Measurements from ENCODE around the gene RNU6-9. TPM values are rescaled to one million over a fixed set of nuclear protein-coding genes. Genes with fewer than 3 reads are reported as not detected.
A peak's percentile ranks its signal among the peaks of the same experiment; 100 is the strongest.
"Not testable (repeated sequence)": the region's sequence is repeated elsewhere in the genome, so short reads cannot be mapped to it uniquely, and the experiment has no call there.

The RNU6-9 gene
- total RNA-seq, 1 experiment from 2014 or later: not detected

DNA sequence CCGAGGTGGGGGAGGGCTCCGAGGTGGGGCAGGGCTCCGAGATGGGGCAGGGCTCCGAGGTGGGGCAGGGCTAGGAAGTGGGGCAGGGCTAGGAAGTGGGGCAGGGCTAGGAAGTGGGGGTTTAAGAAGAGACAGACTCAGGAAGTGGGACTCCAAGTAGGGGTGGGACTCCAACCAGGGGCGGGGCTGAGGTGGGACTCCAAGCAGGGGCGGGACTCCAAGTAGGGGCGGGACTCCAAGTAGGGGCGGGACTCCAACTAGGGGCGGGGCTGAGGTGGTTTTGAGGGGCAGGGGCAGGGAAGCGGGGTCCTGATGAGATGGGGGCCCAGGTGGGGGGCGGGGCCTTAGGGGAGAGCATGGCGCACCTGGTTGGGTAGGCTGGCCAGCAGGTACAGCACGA, 20.2 kb upstream of the RNU6-9 start:
- peak; percentile 62 for DNase-seq (ENCODE audit: low read depth)
- in situ Hi-C loops (cut with HindIII; ENCODE audit: low pct_unique_long_range_greater_than_20kb, low sequenced_read_pairs): no loop called here

DNA sequence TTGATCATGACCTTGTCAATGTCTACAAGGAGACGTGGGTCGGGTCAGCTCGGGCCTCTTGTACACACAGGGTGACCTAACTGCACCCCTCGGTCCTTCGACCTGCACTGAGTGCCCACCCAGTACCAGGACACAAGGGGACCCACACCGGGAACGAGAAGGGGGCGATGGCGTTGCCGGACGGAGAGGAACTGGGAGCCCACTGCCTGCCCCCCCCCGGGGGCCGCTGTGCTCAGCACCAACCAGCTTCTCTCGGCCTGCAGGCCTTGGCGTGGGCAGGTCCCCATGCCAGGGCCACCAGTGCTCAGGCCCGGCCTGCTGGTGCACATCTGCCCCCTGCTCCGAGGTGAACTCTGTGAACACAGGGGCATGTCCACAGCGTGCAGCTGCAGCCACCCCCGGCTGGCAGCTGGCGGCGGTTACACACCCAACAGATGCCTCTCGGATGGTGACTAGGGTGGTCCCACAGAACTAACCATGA, 19.7 kb upstream of the RNU6-9 start:
- no peak for DNase-seq (ENCODE audit: low read depth)
- in situ Hi-C loops (cut with HindIII; ENCODE audit: low pct_unique_long_range_greater_than_20kb, low sequenced_read_pairs): no loop called here

DNA sequence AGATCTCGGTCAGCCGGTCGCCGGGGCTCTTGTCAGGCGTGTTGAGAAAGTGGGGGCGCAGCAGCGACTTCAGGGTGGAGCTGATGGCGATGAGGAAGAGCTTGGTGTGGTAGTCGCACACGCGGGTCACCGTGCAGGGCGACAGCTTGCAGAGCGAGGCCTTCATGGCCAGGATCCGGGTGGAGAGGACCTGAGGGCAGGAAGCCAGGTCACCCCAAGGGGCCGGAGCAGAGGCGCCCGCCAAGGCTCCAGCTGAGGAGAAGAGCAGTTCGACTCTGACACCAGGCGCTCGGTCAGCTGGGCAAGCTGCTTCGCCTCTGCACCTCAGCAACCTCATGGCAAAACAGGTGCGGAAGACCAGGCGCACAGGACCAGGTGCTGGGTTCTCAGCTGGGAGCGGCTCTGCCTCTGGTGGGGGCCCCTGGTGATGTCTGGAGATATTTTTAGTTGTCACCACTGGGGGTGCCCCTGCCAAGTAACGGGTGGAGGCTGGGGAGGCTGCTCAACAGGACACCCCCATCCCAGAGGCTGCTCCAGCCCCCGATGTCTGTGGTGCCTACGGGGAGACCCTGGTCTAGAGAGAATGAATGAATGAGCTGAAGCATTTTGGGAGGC, 17.9 kb upstream of the RNU6-9 start:
- no peak for DNase-seq (ENCODE audit: low read depth)
- in situ Hi-C loops (cut with HindIII; ENCODE audit: low pct_unique_long_range_greater_than_20kb, low sequenced_read_pairs): no loop called here

DNA sequence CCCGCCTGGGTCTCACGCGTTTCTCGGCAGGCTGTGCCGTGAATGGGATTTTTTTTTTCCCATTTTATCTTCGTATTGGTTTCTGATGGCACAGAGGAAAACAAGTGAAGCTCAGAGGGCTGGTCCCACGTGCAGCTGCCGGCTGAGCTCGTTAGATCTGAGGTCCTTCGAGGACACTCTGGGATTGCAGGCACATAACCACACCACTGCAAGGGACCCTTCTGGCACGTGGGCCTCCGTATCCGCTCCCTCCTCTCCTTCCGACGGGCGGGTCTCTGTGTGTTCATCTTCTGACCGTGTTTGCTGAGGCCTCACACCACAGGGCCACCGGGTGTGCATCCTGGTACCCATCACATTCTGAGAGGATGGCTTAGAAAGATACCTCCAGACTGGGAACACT, 17.2 kb upstream of the RNU6-9 start:
- in situ Hi-C loops (cut with HindIII; ENCODE audit: low pct_unique_long_range_greater_than_20kb, low sequenced_read_pairs): no loop called here
- no peak for DNase-seq (ENCODE audit: low read depth)

DNA sequence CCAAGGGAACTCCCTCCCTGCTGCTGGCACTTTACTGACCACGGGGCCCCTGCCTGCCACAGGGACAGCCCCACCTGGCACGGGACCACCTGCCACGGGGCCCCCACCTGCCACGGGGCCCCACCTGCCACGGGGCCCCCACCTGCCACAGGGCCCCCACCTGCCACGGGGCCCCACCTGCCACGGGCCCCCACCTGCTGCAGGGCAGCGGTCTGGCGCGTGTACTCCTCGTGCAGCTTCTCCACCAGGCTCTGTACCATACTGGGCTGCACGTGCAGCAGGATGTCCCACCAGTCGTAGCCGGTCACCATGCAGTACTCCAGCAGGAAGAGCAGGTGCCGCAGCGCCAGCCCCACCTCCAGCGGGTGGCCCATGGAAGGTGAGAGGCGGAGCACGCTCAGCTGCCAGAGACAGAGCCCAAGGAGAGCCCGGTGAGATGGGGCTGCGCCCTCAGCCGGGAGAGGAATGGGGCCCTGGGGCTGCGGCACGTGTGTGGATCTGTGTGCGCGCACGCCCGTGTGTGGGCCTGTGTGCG, 16.4 kb upstream of the RNU6-9 start:
- in situ Hi-C loops (cut with HindIII; ENCODE audit: low pct_unique_long_range_greater_than_20kb, low sequenced_read_pairs): no loop called here
- DNase-seq (ENCODE audit: low read depth): no peak

DNA sequence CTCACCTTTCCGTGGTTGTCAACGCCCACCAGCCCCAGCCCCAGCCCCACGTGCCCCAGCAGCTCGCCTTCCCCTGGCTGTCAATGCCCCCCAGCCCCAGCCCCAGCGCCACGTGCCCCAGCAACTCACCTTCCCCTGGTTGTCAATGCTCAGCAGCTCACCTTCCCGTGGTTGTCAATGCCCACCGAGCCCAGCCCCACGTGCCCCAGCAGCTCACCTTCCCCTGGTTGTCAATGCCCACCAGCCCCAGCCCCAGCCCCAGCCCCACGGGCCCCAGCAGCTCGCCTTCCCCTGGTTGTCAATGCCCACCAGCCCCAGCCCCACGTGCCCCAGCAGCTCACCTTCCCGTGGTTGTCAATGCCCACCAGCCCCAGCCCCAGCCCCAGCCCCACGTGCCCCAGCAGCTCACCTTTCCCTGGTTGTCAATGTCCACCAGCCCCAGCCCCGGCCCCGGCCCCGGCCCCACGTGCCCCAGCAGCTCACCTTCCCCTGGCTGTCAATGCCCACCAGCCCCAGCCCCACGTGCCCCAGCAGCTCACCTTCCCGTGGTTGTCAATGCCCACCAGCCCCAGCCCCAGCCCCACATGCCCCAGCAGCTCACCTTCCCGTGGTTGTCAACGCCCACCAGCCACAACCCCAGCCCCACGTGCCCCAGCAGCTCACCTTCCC, 15.2 kb upstream of the RNU6-9 start:
- DNase-seq (ENCODE audit: low read depth); in situ Hi-C loops (cut with HindIII; ENCODE audit: low pct_unique_long_range_greater_than_20kb, low sequenced_read_pairs): not testable (repeated sequence)

DNA sequence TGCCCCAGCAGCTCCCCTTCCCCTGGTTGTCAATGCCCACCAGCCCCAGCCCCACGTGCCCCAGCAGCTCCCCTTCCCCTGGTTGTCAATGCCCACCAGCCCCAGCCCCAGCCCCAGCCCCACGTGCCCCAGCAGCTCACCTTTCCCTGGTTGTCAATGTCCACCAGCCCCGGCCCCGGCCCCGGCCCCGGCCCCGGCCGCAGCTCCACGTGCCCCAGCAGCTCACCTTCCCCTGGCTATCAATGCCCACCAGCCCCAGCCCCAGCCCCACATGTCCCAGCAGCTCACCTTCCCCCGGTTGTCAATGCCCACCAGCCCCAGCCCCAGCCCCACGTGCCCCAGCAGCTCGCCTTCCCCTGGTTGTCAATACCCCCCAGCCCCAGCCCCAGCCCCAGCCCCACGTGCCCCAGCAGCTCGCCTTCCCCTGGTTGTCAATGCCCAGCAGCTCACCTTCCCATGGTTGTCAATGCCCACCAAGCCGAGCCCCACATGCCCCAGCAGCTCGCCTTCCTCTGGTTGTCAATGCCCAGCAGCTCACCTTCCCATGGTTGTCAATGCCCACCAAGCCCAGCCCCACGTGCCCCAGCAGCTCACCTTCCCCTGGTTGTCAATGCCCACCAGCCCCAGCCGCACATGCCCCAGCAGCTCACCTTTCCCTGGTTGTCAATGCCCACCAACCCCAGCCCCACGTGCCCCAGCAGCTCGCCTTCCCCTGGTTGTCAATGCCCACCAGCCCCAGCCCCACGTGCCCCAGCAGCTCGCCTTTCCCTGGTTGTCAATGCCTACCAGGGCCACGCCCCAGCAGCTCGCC, 14.3 kb upstream of the RNU6-9 start:
- DNase-seq (ENCODE audit: low read depth); in situ Hi-C loops (cut with HindIII; ENCODE audit: low pct_unique_long_range_greater_than_20kb, low sequenced_read_pairs): not testable (repeated sequence)

DNA sequence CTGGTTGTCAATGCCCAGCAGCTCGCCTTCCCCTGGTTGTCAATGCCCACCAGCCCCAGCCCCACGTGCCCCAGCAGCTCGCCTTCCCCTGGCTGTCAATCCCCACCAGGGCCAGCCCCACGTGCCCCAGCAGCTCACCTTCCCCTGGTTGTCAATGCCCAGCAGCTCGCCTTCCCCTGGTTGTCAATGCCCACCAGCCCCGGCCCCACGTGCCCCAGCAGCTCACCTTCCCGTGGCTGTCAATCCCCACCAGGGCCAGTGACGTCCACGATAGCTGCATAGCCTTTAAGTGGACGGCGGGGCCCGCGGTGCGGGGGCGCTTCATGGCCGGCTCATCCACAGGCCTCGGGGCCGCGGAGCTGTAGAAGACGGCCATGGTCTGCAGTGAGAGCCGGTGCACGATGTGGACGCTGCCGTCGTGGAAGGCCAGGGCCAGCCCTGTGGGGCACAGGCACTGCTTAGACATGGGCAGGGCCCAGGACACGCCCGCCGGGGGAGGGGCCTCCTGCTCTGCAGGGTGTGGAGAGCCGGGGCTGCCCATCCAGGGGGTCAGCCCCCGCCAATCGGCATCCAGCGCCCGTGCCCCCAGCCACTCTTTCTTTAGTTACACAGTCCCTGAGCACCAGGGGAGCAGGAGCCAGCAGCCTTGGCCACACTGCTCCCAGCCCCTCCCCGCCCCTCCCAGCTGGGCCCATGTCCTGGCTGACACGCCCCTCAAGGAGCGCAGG, 13.4 kb upstream of the RNU6-9 start:
- in situ Hi-C loops (cut with HindIII; ENCODE audit: low pct_unique_long_range_greater_than_20kb, low sequenced_read_pairs): no loop called here
- no peak for DNase-seq (ENCODE audit: low read depth)

DNA sequence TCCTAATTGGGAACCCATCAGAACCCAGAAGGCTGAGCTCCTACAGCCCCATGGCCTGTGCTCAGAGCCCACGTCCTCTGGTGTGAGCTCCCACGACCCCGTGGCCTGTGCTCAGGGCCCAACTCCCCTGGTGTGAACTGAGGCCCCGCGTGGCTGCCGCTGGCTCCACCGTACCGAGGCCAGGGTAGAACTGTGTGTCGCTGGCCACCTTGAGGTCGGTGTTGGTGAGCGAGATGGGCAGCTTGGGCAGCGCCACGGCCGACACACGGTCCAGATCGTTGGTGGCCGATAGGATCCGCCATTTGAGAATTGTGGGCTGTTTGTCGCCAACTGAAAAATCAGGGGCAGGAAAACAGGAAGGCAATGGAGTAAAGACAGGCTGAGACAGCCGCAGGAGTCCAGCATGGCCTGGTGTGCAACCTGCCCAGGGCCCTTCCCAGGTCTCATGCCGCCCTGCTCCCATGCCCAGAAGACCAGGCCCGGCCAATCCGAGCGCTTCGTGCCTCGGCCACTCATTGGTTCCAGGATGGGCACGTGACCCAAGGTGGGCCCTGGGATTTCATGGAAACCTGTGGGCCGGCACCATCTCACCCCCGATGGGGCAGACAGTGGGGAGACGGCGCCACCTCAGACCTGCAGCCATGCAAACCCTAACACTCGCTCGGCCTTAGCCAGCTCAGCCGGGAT, 11.8 kb upstream of the RNU6-9 start:
- in situ Hi-C loops (cut with HindIII; ENCODE audit: low pct_unique_long_range_greater_than_20kb, low sequenced_read_pairs): no loop called here
- no peak for DNase-seq (ENCODE audit: low read depth)

DNA sequence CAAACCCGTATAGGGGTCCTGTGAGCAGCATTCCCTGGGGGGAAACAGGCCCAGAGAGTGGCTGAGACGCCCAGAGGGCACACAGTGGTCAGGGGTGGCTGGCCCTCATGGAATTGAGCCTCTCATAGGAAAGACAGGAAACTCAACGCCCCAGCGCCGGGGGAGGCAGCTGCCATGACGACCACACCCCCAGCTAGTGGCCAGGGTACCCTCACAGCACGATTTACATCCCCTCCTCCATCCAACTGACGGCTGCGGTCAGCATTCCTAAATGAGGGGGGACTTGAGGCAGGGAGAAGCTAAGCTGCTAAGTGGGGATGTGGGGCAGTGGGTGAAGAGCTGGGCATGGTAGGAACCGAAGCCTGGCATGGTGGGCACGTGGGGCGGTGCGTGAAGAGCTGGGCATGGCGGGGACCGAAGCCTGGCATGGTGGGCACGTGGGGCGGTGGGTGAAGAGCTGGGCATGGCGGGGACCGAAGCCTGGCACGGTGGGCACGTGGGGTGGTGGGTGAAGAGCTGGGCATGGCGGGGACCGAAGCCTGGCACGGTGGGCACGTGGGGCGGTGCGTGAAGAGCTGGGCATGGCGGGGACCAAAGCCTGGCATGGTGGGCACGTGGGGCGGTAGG, 10.3 kb upstream of the RNU6-9 start:
- DNase-seq (ENCODE audit: low read depth): no peak
- in situ Hi-C loops (cut with HindIII; ENCODE audit: low pct_unique_long_range_greater_than_20kb, low sequenced_read_pairs): no loop called here

DNA sequence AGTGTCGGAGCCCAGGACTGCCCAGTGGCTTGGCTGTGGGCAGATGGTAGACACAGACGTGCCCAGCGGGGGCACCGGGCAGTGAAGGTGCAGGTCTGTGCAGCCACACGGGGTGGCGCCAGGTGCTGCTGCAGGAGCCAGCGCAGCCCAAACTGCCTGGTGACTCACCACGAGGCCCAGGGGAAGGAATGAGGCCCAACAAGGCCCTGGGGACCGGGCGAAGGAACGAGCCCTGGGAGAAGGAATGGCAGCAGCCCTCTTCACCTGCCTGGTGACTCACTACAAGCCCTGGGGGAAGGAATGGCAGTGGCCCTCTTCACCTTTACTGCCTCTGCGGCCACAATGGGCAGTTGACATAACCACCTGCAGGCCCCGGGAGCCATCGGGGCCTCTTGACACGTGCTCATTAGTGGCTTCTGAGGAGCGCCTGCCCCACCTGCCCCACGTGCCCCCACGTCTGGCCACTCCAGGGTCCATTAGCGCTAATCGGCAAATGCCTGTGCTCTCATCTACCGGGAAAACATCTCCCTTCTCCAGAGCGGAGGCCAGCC, 9.5 kb upstream of the RNU6-9 start:
- peak; percentile 56 for DNase-seq (ENCODE audit: low read depth)
- in situ Hi-C loops (cut with HindIII; ENCODE audit: low pct_unique_long_range_greater_than_20kb, low sequenced_read_pairs): no loop called here

DNA sequence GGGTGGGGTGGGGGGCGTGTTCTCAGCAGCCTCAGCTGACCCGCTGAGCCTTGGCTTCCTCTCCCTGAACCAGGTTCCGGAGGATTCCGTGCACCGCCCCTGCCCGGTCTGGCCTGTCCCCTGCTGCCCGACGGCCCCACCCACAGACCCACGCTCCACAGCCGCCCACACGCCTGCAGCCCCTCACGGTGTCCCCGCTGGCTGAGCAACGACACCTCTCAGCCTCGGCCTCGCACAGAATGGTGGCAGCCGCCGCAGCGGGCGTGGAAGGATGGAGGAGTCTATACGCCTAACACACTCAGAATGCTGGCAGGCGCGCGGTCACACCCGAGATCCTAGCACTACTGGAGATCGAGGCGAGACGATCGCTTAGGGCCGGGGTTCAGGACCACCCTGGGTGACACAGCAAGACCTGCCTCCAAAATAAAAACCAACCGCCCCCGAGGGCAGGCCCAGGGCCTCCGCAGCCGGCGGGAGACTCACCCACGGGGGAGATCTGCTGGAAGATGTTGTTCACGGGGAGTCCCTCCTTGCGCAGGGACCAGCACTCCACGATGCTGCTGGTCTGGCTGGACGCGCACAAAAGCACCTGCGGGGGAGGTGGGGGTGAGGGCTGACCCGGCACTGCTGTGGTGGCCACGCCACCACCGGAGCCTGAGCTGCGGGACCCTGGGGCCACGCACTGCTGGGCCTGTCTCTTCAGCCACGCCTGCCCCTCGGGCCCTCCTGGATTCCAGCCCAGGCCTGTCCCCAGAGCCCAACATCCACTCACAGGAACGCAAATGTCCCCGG, 8.7 kb upstream of the RNU6-9 start:
- in situ Hi-C loops (cut with HindIII; ENCODE audit: low pct_unique_long_range_greater_than_20kb, low sequenced_read_pairs): no loop called here

DNA sequence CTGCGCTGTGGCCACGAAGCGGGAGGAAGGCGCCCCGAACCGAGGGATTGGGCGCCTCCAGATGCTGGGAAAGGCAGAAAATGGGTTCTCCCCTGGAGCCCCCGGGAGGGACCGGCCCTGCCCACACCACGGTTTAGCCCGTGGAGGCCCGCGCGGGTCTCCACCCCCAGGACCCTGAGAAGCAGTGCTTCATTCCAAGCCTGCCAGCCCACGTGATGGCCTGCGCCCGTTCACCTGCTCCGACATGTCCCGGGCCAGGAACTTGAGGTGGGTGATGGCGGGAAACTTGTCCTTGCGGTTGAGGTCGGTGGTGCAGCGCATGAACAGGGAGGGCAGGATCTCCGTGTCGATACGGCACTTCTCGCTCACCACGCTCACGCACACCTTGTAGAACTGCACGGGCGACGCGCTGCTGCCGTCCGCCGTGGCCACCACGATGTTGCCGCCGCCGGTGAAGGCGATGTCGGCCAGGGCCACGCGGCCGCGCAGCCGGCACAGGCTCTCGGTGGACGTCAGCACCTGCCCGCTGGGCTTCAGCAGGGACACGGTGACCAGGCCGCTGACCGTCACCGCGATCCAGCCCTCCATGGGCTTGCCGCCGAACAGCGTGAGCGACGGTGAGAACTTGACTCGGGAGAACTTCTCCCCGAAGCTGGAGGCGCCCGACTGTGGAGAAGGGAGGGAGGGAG, 7.6 kb upstream of the RNU6-9 start:
- in situ Hi-C loops (cut with HindIII; ENCODE audit: low pct_unique_long_range_greater_than_20kb, low sequenced_read_pairs): no loop called here
- DNase-seq (ENCODE audit: low read depth): no peak

More for the DNA sequence above, 8.7 kb upstream of the RNU6-9 start:
- no peak for DNase-seq (ENCODE audit: low read depth)

DNA sequence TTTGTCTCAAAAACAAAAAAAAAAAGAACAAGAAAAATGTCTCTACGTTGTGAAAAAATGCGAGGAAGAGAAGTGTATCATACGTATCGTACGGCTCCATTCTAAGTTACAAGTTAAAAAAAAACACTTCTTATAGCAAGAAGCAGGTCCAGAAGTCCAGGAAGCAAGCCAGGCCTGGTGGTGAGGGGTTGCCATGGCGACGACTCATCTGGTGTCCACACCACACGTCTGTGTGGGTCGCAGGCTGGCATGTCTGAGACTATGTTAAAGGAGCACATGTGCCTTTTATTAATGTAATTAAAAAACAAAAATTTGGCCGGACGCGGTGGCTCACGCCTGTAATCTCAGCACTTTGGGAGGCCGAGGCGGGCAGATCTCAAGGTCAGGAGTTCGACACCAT, 6.2 kb upstream of the RNU6-9 start:
- DNase-seq (ENCODE audit: low read depth): no peak
- in situ Hi-C loops (cut with HindIII; ENCODE audit: low pct_unique_long_range_greater_than_20kb, low sequenced_read_pairs): no loop called here

DNA sequence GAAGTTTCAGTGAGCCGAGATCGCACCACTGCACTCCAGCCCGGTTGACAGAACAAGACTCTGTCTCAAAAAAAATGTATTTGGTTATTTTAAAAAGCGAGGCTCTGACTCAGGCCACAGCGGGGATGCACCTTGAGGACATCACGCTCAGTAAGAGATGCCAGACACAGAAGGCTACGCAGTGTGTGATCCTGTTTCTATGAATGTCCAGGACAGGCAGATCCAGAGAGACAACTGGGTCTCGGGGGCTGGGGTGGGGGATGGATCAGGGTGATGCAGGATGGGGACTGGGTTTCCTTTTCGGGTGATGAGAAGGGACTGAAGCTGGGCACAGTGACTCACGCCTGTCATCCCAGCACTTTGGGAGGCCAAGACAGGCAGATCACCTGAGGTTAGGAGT, 5.7 kb upstream of the RNU6-9 start:
- in situ Hi-C loops (cut with HindIII; ENCODE audit: low pct_unique_long_range_greater_than_20kb, low sequenced_read_pairs): no loop called here
- no peak for DNase-seq (ENCODE audit: low read depth)
